Esophagus muscularis mucosa (tissue), 4 donors: ENCODE results near the gene ADSS1. TPM values are rescaled to one million over a fixed set of nuclear protein-coding genes. Genes with fewer than 3 reads are reported as not detected.

Source experiments
- DNase-seq: peaks from one replicate; pipeline ENCODE4 v3.0.0-alpha.2; 2017; ENCODE audit errors: extremely low spot score
- H3K27ac ChIP-seq, 4 donors: fragments of 200-600 bp; sonication (generic); replicated peaks in 1 of 4; 1 replicate in 3 of 4; 2 replicates in 1 of 4; pipeline ENCODE4 v1.5.1; 2016 to 2019; ENCODE audit warnings: mild to moderate bottlenecking in 1 of 4
- H3K27me3 ChIP-seq, 4 donors: fragments of 200-600 bp; sonication (generic); one replicate each; pipeline versions ENCODE4 v1.5.1 to v1.6.0; 2016 to 2019
- H3K36me3 ChIP-seq, 4 donors: fragments of 200-600 bp; sonication (generic); one replicate each; pipeline ENCODE4 v1.5.1; 2016 to 2019
- H3K4me1 ChIP-seq, 4 donors: fragments of 200-600 bp; sonication (generic); one replicate each; pipeline ENCODE4 v1.5.1; 2016 to 2019
- H3K4me3 ChIP-seq, 4 donors: fragments of 200-600 bp; sonication (generic); 1 replicate in 2 of 4; 2 replicates in 2 of 4; pipeline ENCODE4 v1.5.1; 2016 to 2019; ENCODE audit warnings: mild to moderate bottlenecking in 4 of 4, moderate library complexity in 1 of 4
- H3K9me3 ChIP-seq, 4 donors: fragments of 200-600 bp; sonication (generic); 1 replicate in 3 of 4; 2 replicates in 1 of 4; pipeline ENCODE4 v1.5.1; 2016 to 2019
- EP300 ChIP-seq: sonication (generic); formaldehyde crosslinking; IDR thresholded peaks from one replicate; pipeline ENCODE4 v1.6.1; 2017; ENCODE audit warnings: antibody characterized with exemption
- POLR2A ChIP-seq: fragments of 450-650 bp; IDR thresholded peaks from one replicate; pipeline ENCODE4 v1.6.1; 2017; ENCODE audit warnings: antibody characterized with exemption, moderate library complexity, mild to moderate bottlenecking, low read depth
- POLR2AphosphoS5 ChIP-seq, 2 donors: sonication (generic); formaldehyde crosslinking; IDR thresholded peaks; one replicate each; pipeline ENCODE4 v1.6.1; 2017; ENCODE audit warnings: antibody characterized with exemption in 2 of 2
- WGBS: methylation state at CpG from one replicate; pipeline ENCODE4 v1.1.5; 2018; 5-methylcytosine and 5-hydroxymethylcytosine counted together
- intact Hi-C: fragments of 100-400 bp; cut with DNase I; formaldehyde crosslinking; loops from one replicate; pipeline ENCODE4 v1.15.1; 2023
- total RNA-seq, 4 donors: library from RNA; depleted of rRNA; stranded (reverse); fragments of >200 nt; gene quantifications; one replicate each; pipeline versions ENCODE4 v1.1.0 to v1.2.1, GENCODE V29; 2016
- TF ChIP-seq, protein P1 (sequence below), 3 experiments: fragments of 200-600 bp in 2 of 3; fragments of 450-650 bp in 1 of 3; sonication (generic) in 2 of 3; IDR thresholded peaks; one replicate each; pipeline ENCODE4 v1.5.1; 2017 to 2019; ENCODE audit warnings: antibody characterized with exemption in 3 of 3, mild to moderate bottlenecking in 2 of 3, moderate library complexity in 1 of 3

The ADSS1 gene
- total RNA-seq, 4 donors from 2014 or later = 4.3 to 7.9 (median 5.7) TPM

DNA sequence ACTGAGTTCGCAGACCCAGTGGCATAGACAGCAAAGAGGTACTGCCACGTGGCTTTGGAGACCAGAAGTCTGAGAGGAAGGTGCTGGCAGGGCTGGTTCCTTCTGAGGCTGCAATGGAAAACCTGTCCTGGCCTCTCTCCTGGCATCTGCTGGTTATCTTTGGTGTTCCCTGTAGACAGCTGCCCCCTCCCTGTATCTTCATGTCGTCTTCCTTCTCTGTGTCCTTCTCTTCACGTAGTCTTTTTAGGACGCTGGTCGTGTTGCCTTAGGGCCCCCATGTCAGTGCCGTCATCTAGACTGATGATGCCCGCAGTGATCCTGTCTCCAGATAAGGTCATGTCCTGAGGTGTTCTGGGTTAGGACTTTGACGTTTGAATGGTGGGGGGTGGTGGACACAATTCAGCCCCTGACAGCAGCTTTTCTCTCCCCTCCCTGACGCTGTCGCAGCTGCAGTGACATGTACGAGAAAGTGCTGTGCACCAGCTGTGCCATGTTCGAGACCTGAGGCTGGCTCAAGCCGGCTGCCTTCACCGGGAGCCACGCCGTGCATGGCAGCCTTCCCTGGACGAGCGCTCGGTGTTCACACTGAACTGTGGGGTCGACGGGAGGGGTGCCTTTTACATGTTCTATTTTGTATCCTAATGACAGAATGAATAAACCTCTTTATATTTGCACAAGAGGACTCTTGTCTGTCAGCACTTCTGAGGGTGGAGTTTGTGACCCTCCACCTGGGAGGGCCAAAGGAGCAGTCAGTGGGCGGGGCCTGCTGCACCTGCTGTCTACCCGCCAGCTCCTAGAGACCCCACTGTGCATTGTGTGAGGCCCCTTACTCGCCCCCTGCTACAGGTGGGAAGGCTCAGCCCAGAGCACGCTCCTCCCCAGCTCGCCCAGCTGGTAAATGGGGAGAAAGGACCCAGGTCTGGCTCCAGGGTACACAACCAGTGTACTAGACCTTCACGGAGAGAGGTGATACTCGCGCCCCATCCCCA, 35.2 kb downstream of the ADSS1 start:
- H3K27ac ChIP-seq = peak overlapping the region in 2 of 4 donors; percentile 52 to 53
- WGBS = 81% methylated on average over 24 of the region's 30 CpGs
- H3K4me3 ChIP-seq = no peak overlapping the region
- no peaks in the 10 kb centered on the region for H3K9me3 ChIP-seq
- DNase-seq = no peak
- TF ChIP-seq, protein P1, sequence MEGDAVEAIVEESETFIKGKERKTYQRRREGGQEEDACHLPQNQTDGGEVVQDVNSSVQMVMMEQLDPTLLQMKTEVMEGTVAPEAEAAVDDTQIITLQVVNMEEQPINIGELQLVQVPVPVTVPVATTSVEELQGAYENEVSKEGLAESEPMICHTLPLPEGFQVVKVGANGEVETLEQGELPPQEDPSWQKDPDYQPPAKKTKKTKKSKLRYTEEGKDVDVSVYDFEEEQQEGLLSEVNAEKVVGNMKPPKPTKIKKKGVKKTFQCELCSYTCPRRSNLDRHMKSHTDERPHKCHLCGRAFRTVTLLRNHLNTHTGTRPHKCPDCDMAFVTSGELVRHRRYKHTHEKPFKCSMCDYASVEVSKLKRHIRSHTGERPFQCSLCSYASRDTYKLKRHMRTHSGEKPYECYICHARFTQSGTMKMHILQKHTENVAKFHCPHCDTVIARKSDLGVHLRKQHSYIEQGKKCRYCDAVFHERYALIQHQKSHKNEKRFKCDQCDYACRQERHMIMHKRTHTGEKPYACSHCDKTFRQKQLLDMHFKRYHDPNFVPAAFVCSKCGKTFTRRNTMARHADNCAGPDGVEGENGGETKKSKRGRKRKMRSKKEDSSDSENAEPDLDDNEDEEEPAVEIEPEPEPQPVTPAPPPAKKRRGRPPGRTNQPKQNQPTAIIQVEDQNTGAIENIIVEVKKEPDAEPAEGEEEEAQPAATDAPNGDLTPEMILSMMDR (IDR thresholded peaks at IDR 0.05) = no peak
- TF ChIP-seq EP300 (no peak), POLR2A (no peak), POLR2AphosphoS5 (IDR thresholded peaks at IDR 0.05) (no peak)
- H3K4me1 ChIP-seq = peaks cover 9 to 42% (median 33%) of the 10 kb centered on the region in 4 donors
- no peaks in the 10 kb centered on the region for H3K27me3 ChIP-seq
- intact Hi-C loops = no loop called here
- H3K36me3 ChIP-seq = peaks cover 38 to 76% (median 61%) of the 10 kb centered on the region in 4 donors

DNA sequence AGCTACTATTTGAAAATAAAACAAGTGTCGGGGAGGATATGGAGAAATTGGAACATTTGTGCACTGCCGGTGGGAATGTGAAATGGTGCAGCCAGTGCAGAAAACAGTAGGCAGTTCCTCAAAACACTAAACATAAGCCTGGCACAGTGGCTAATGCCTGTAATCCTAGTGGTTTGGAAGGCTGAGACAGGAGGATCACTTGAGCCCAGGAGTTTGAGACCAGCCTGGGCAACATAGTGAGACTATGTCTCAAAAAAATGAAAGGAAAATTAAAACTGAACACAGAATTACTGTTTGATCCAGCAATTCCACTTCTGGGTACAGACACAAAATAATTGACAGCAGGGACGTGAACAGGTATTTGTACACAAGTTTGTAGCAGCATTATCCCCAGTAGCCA, 41.5 kb downstream of the ADSS1 start:
- Histone ChIP-seq H3K27me3 (no peaks in the 10 kb centered on the region), H3K27ac (no peak overlapping the region), H3K4me1 (peaks cover 5 to 23% (median 20%) of the 10 kb centered on the region in 4 donors), H3K9me3 (no peaks in the 10 kb centered on the region), H3K4me3 (no peak overlapping the region), H3K36me3 (peaks cover 1 to 33% (median 19%) of the 10 kb centered on the region in 4 donors)
- DNase-seq = no peak
- WGBS = 93% methylated on average over 3 of the region's 3 CpGs
- intact Hi-C loops = no loop called here
- TF ChIP-seq, protein P1 (IDR thresholded peaks at IDR 0.05) = no peak
- no peak for TF ChIP-seq EP300
- no peak for TF ChIP-seq POLR2A
- no peak for TF ChIP-seq POLR2AphosphoS5 (IDR thresholded peaks at IDR 0.05)

DNA sequence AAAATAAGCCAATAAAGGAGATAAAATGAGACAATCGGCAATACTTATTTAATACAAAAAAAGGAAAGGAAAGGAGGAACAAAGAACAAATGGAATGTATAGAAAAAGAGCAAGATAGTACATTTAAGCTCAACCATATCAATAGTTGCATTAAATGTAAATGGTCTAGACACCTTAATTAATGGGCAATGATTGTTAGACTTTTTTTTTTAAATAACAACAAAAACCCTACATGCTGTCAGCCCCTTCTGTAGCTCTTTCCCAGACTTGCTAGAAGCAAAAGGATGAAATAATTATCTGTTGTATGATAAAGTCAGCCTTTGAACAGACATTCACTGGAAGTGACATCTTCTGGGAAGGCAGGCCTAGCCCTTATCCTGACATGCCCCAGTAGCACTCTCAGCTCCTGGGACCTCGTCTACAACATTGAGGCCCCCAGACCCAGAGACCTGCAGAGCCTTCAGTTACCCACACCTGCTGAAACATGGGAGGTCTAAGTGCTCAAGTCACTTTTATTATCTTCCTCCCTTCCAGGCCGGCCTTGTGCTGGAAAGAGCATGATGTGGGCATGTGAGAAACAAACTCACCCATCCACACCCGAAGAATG, 42.3 kb downstream of the ADSS1 start:
- intact Hi-C loops = no loop called here
- TF ChIP-seq POLR2A = no peak
- TF ChIP-seq, protein P1 (IDR thresholded peaks at IDR 0.05) = no peak
- no peak for TF ChIP-seq POLR2AphosphoS5 (IDR thresholded peaks at IDR 0.05)
- no peak for TF ChIP-seq EP300

DNA sequence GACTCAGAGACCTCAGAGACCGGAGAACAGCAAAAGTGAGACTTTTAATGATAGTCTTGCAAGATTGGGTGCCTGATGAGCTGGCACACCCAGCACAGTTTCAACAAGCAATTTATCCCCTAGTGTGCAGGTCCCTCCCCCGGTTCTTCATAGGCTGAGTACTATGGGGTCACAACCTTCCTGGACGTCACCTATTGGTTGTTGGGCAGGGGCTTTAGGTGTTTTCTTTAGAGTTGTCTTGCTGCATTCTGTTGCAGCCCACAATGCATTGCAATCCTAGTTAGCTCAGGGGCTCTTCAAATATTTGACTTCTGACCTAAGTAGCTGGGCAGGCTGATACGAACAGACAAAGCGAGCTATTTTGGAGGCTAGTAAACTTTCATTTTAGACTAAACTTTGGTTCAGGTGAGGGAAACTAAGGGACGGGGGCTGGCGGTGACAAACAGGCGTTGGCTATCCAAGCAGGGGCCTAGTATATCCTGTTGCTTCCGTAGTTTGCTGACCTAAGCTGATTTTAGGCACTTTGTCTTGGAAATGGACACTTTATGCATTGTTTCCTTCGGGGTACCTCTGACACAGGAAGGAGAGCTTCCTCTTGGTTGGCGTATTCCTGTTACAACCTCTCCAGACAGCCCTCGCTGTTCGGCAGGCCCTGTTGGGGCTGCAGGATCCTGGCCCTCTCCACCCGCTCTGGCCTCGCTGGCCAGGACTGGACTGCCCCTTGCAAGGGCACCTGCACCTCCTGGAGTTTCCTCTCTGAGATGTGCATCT, 43.0 kb downstream of the ADSS1 start:
- 83% methylated on average over 14 of the region's 15 CpGs for WGBS
- H3K4me1 ChIP-seq = peaks cover 5 to 15% (median 11%) of the 10 kb centered on the region in 4 donors
- intact Hi-C loops = no loop called here
- peaks cover 15 to 33% (median 25%) of the 10 kb centered on the region in 4 donors for H3K36me3 ChIP-seq
- H3K27ac ChIP-seq = no peak overlapping the region
- H3K9me3 ChIP-seq = peaks cover 0 to 8% (median 3%) of the 10 kb centered on the region in 4 donors
- no peaks in the 10 kb centered on the region for H3K27me3 ChIP-seq
- no peak for DNase-seq
- no peak overlapping the region for H3K4me3 ChIP-seq
- TF ChIP-seq POLR2AphosphoS5 (IDR thresholded peaks at IDR 0.05) (no peak), POLR2A (no peak), EP300 (no peak)
- TF ChIP-seq, protein P1 (IDR thresholded peaks at IDR 0.05) = no peak

More for the DNA sequence above, 42.3 kb downstream of the ADSS1 start:
- peaks cover 5 to 15% (median 12%) of the 10 kb centered on the region in 4 donors for H3K4me1 ChIP-seq
- H3K36me3 ChIP-seq = peaks cover 8 to 33% (median 21%) of the 10 kb centered on the region in 4 donors
- no peaks in the 10 kb centered on the region for H3K27me3 ChIP-seq
- no peak overlapping the region for H3K27ac ChIP-seq
- DNase-seq = no peak
- 97% methylated on average over 4 of the region's 4 CpGs for WGBS
- peaks cover 0 to 5% (median 2%) of the 10 kb centered on the region in 4 donors for H3K9me3 ChIP-seq
- no peak overlapping the region for H3K4me3 ChIP-seq
